Breast epithelium (tissue), 3 donors: ENCODE measurements around the gene MDH2.

Source experiments
- CTCF ChIP-seq, 3 donors: fragments of 450-650 bp; IDR thresholded peaks; one replicate each; pipeline ENCODE4 v1.5.1; 2016 to 2017; ENCODE audit warnings: antibody characterized with exemption in 3 of 3, mild to moderate bottlenecking in 3 of 3, moderate library complexity in 3 of 3
- POLR2A ChIP-seq: fragments of 450-650 bp; IDR thresholded peaks from one replicate; pipeline ENCODE4 v1.6.1; 2016; ENCODE audit warnings: antibody characterized with exemption, mild to moderate bottlenecking, moderate library complexity
- POLR2AphosphoS5 ChIP-seq, 3 donors: sonication (generic); formaldehyde crosslinking; IDR thresholded peaks; one replicate each; pipeline ENCODE4 v1.6.1; 2017; ENCODE audit warnings: antibody characterized with exemption in 3 of 3

DNA sequence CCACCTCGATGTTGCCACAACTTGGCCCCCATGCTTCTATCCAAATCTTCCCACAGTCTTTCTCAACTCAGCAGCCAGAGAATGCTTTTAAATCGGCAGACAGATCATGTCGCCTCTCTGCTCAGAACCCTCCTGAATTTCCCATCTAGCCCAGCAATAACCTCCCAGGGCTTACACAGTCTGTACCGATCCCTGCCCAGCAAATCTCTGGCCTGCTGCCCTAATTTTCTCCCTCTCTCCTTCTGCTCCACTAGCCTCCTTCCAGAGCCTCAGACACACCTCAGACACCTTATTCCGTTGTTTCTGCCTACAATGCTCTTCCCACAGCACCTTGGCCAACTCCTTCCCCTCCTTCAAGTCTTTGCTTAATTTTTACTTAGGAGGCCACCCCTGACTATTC lies 32.3 kb downstream of the MDH2 start:
- TF ChIP-seq CTCF (IDR thresholded peaks at IDR 0.05) (no peak), POLR2A (no peak), POLR2AphosphoS5 (IDR thresholded peaks at IDR 0.05) (no peak)
